Measurements from ENCODE around the gene ITGA11. TPM values are rescaled to one million over a fixed set of nuclear protein-coding genes. Genes with fewer than 3 reads are reported as not detected.
A peak's percentile ranks its signal among the peaks of the same experiment; 100 is the strongest.

The ITGA11 gene
- total RNA-seq, 1 donor from 2014 or later: 3.1 TPM

- H3K27me3 Mint-ChIP-seq: peaks cover 25% of the 10 kb centered on the region
- H3K9me3 Mint-ChIP-seq: no peaks in the 10 kb centered on the region
- no peaks in the 10 kb centered on the region for H3K4me1 Mint-ChIP-seq
- intact Hi-C loops (cut with micrococcal nuclease): no loop called here
- DNase-seq: peak; percentile 50
- H3K27ac Mint-ChIP-seq: no peak overlapping the region
- no peaks in the 10 kb centered on the region for H3K36me3 Mint-ChIP-seq (ENCODE audit: low read depth)
- H3K4me3 Mint-ChIP-seq: no peak overlapping the region
Observed at GRCh38 chr15:68465861-68466560, 34.0 kb upstream of the ITGA11 start.

GRCh38 chr15:68464448-68465090, 32.6 kb upstream of the ITGA11 start:
- Mint-ChIP-seq H3K4me1 (no peaks in the 10 kb centered on the region), H3K27me3 (peaks cover 34% of the 10 kb centered on the region), H3K9me3 (no peaks in the 10 kb centered on the region), H3K4me3 (no peak overlapping the region), H3K27ac (no peak overlapping the region), H3K36me3 (ENCODE audit: low read depth) (no peaks in the 10 kb centered on the region)
- DNase-seq: peak; percentile 33
- intact Hi-C loops (cut with micrococcal nuclease): no loop called here

DNA sequence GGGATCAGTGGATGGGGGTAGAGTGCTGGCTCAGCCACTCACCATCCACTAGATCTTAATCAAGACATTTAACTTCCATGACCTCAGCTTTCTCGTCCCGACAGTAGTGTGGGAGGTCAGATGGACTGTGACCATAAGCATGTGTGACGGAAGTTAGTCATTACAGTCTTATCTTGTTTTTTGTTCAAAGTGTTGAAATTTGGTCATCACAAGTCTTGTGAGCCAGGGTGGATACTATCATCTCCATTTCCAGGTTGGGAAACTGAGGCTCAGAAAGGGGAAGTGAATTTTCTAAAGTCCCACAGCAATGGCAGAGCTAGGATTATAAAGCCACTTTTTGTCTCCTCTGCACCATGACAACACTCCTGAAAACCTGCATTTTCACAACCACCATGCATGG, 32.0 kb upstream of the ITGA11 start:
- intact Hi-C loops (cut with micrococcal nuclease): no loop called here
- Mint-ChIP-seq H3K4me3 (no peak overlapping the region), H3K27ac (no peak overlapping the region), H3K36me3 (ENCODE audit: low read depth) (no peaks in the 10 kb centered on the region), H3K9me3 (no peaks in the 10 kb centered on the region), H3K27me3 (peaks cover 31% of the 10 kb centered on the region), H3K4me1 (no peaks in the 10 kb centered on the region)
- peak; percentile 26 for DNase-seq

GRCh38 chr15:68463444-68463843, 31.5 kb upstream of the ITGA11 start:
- intact Hi-C loops (cut with micrococcal nuclease): no loop called here
- no peak overlapping the region for H3K27ac Mint-ChIP-seq
- H3K4me3 Mint-ChIP-seq: no peak overlapping the region
- peaks cover 32% of the 10 kb centered on the region for H3K27me3 Mint-ChIP-seq
- H3K9me3 Mint-ChIP-seq: no peaks in the 10 kb centered on the region
- no peaks in the 10 kb centered on the region for H3K36me3 Mint-ChIP-seq (ENCODE audit: low read depth)
- DNase-seq: peak; percentile 33
- H3K4me1 Mint-ChIP-seq: no peaks in the 10 kb centered on the region

- no peak overlapping the region for H3K27ac Mint-ChIP-seq
- peaks cover 36% of the 10 kb centered on the region for H3K27me3 Mint-ChIP-seq
- intact Hi-C loops (cut with micrococcal nuclease): no loop called here
- no peaks in the 10 kb centered on the region for H3K36me3 Mint-ChIP-seq (ENCODE audit: low read depth)
- no peaks in the 10 kb centered on the region for H3K9me3 Mint-ChIP-seq
- no peaks in the 10 kb centered on the region for H3K4me1 Mint-ChIP-seq
- no peak for DNase-seq
- no peak overlapping the region for H3K4me3 Mint-ChIP-seq
Observed at GRCh38 chr15:68460166-68460565, 28.2 kb upstream of the ITGA11 start.

GRCh38 chr15:68450192-68450591, 18.2 kb upstream of the ITGA11 start:
- no peak for DNase-seq
- intact Hi-C loops (cut with micrococcal nuclease): no loop called here
- Mint-ChIP-seq H3K4me1 (no peaks in the 10 kb centered on the region), H3K9me3 (peaks cover 3% of the 10 kb centered on the region), H3K27ac (no peak overlapping the region), H3K4me3 (no peak overlapping the region), H3K27me3 (peaks cover 68% of the 10 kb centered on the region), H3K36me3 (ENCODE audit: low read depth) (no peaks in the 10 kb centered on the region)

DNA sequence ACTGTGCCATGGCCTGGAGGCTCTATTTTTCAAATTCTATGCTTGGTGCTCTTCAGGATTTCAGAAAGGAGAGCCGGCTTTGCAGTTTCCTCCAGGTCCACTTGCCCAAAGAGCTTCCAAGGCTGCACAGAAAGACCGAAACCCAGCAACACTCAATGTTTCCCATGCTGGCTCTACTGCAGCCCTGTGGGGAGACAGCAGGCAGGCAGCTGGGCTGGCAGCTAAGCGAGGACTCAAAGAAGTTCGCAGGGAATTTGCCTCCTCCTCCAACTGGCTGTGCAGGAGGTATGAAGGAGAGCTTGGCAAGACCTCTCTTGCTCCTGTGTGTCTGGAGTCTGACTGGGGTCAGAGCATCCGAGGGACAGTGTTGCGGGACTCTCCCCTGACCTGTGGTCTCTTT, 17.4 kb upstream of the ITGA11 start:
- intact Hi-C loops (cut with micrococcal nuclease): no loop called here
- Mint-ChIP-seq H3K4me1 (no peaks in the 10 kb centered on the region), H3K4me3 (no peak overlapping the region), H3K27me3 (peaks cover 62% of the 10 kb centered on the region), H3K36me3 (ENCODE audit: low read depth) (no peaks in the 10 kb centered on the region), H3K27ac (no peak overlapping the region), H3K9me3 (peaks cover 3% of the 10 kb centered on the region)
- DNase-seq: no peak

DNA sequence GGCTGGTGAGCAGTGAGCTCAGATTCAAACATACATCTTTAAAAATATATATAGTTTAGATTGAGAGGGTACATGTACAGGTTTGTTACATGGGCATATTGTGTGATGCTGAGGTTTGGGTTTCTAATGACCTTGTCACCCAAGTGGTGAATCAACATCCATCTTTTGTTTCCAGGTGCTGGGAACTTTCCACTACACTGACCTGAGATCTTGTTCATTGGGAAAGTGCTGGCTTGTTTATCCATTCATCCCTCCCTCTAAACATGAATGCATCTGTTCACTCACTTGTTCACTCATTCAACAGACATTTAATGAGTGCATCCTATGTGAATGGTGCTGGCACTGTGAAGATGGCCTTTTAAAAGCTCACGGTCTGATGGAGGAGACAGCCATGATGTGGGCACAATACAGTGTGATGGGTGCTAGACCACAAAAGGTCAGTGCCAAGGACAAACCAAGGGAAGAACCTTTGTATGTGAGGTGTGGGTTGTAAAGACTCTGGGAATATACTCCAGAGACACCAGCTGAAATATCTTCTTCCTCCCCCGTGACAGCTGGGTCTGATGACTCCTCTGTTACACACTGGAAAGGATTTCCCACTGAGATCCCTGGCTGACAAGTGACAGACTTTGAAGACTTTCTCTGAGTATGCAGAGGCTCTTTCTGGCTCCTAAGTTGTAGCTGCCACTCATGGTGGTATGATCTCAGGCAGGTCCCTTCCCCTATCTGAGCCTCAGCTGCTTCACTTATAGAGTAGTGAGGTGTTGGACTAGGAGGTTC, 16.2 kb upstream of the ITGA11 start:
- no peak for DNase-seq
- H3K27me3 Mint-ChIP-seq: peaks cover 62% of the 10 kb centered on the region
- H3K4me3 Mint-ChIP-seq: no peak overlapping the region
- peaks cover 3% of the 10 kb centered on the region for H3K9me3 Mint-ChIP-seq
- no peak overlapping the region for H3K27ac Mint-ChIP-seq
- no peaks in the 10 kb centered on the region for H3K36me3 Mint-ChIP-seq (ENCODE audit: low read depth)
- no peaks in the 10 kb centered on the region for H3K4me1 Mint-ChIP-seq
- intact Hi-C loops (cut with micrococcal nuclease): no loop called here

DNA sequence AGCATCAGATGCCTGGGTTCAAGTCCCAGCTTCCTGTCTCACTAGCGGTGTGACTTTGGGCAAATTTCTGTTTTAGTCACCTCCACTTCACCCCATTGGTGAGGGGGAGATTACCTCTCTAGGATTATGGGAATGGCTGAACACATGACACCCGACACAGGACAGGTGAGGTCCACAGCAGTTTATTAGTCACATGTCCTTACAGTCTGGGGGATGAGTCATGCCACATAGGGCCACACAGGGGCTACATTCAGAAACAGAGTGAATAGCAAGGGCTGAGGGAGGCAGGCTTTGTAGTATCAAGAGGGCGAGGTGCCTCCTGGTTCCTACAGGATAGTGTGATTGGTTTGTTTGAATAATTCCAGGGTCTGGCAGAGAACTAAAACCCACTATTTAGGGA, 15.2 kb upstream of the ITGA11 start:
- intact Hi-C loops (cut with micrococcal nuclease): no loop called here
- H3K9me3 Mint-ChIP-seq: peaks cover 3% of the 10 kb centered on the region
- H3K27me3 Mint-ChIP-seq: peaks cover 61% of the 10 kb centered on the region
- no peaks in the 10 kb centered on the region for H3K4me1 Mint-ChIP-seq
- H3K4me3 Mint-ChIP-seq: no peak overlapping the region
- no peak for DNase-seq
- no peak overlapping the region for H3K27ac Mint-ChIP-seq
- no peaks in the 10 kb centered on the region for H3K36me3 Mint-ChIP-seq (ENCODE audit: low read depth)

DNA sequence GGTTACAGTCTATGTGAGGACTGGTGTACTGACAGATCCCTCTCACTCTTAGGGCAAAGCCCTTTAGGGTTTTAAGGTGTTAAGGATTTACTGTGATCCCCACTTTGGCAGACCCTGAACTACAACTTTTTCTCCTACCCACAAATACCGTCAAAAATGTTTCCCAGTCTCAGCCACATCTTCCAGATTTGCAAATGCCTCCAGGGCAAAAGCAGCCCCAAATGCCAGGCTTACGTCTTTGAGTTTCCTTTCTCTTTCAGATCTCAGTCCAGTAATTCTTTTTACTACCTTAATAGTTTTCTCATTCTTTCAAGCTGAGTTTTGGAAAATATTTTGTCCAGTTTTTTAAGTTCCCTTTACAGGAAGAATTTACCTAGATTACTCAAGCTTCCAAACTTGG, 13.4 kb upstream of the ITGA11 start:
- Mint-ChIP-seq H3K27me3 (peaks cover 62% of the 10 kb centered on the region), H3K27ac (no peak overlapping the region), H3K4me1 (no peaks in the 10 kb centered on the region), H3K36me3 (ENCODE audit: low read depth) (no peaks in the 10 kb centered on the region), H3K4me3 (no peak overlapping the region), H3K9me3 (peaks cover 3% of the 10 kb centered on the region)
- intact Hi-C loops (cut with micrococcal nuclease): no loop called here
- DNase-seq: no peak

GRCh38 chr15:68444336-68444735, 12.4 kb upstream of the ITGA11 start:
- DNase-seq: no peak
- Mint-ChIP-seq H3K36me3 (ENCODE audit: low read depth) (no peaks in the 10 kb centered on the region), H3K9me3 (no peaks in the 10 kb centered on the region), H3K4me1 (no peaks in the 10 kb centered on the region), H3K27ac (no peak overlapping the region), H3K27me3 (peaks cover 67% of the 10 kb centered on the region), H3K4me3 (no peak overlapping the region)
- intact Hi-C loops (cut with micrococcal nuclease): no loop called here

- H3K4me1 Mint-ChIP-seq: no peaks in the 10 kb centered on the region
- no peak overlapping the region for H3K27ac Mint-ChIP-seq
- H3K4me3 Mint-ChIP-seq: no peak overlapping the region
- H3K27me3 Mint-ChIP-seq: peaks cover 71% of the 10 kb centered on the region
- H3K9me3 Mint-ChIP-seq: no peaks in the 10 kb centered on the region
- intact Hi-C loops (cut with micrococcal nuclease): no loop called here
- no peaks in the 10 kb centered on the region for H3K36me3 Mint-ChIP-seq (ENCODE audit: low read depth)
- no peak for DNase-seq
Observed at GRCh38 chr15:68442903-68443302, 10.9 kb upstream of the ITGA11 start.

- intact Hi-C loops (cut with micrococcal nuclease): no loop called here
- Mint-ChIP-seq H3K9me3 (no peaks in the 10 kb centered on the region), H3K27me3 (peaks cover 71% of the 10 kb centered on the region)
Observed at GRCh38 chr15:68442041-68442440, 10.1 kb upstream of the ITGA11 start.

GRCh38 chr15:68441045-68441743, 9.2 kb upstream of the ITGA11 start:
- no peak overlapping the region for H3K27ac Mint-ChIP-seq
- no peaks in the 10 kb centered on the region for H3K4me1 Mint-ChIP-seq
- peaks cover 74% of the 10 kb centered on the region for H3K27me3 Mint-ChIP-seq
- DNase-seq: no peak
- intact Hi-C loops (cut with micrococcal nuclease): no loop called here
- H3K4me3 Mint-ChIP-seq: no peak overlapping the region
- H3K36me3 Mint-ChIP-seq (ENCODE audit: low read depth): no peaks in the 10 kb centered on the region
- no peaks in the 10 kb centered on the region for H3K9me3 Mint-ChIP-seq

More at GRCh38 chr15:68442041-68442440, 10.1 kb upstream of the ITGA11 start:
- Mint-ChIP-seq H3K4me1 (no peaks in the 10 kb centered on the region), H3K36me3 (ENCODE audit: low read depth) (no peaks in the 10 kb centered on the region), H3K27ac (no peak overlapping the region), H3K4me3 (no peak overlapping the region)
- DNase-seq: no peak

Data from activated CD4-positive, alpha-beta T cell treated with anti-CD3 and anti-CD28 coated beads, Interleukin-2, amount 10 ng/mL, durations not matched to agents 24 days and 14 days (primary cell).